Measurements from ENCODE around the gene TENM4.

DNA sequence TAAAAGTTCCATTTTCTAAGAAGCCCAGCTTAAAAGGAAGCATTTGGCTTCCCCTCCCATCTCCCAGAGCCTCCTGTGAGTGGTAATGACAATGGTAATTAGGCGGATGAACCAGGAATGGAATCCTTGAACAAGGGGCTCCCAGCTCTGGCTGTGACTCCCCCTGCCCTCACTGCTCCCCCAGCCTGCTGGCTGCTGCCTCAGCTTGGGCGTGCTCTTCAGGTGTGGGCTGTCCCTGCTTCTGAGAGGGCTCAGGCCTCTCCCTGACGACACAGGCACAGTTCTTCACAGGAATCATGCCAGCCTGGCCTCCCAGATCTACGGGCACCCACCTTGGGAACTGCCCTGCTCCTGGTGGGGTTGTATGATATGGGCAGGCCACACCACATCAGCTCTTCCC, 784.5 kb downstream of the TENM4 start:
- TF ChIP-seq, protein P1, sequence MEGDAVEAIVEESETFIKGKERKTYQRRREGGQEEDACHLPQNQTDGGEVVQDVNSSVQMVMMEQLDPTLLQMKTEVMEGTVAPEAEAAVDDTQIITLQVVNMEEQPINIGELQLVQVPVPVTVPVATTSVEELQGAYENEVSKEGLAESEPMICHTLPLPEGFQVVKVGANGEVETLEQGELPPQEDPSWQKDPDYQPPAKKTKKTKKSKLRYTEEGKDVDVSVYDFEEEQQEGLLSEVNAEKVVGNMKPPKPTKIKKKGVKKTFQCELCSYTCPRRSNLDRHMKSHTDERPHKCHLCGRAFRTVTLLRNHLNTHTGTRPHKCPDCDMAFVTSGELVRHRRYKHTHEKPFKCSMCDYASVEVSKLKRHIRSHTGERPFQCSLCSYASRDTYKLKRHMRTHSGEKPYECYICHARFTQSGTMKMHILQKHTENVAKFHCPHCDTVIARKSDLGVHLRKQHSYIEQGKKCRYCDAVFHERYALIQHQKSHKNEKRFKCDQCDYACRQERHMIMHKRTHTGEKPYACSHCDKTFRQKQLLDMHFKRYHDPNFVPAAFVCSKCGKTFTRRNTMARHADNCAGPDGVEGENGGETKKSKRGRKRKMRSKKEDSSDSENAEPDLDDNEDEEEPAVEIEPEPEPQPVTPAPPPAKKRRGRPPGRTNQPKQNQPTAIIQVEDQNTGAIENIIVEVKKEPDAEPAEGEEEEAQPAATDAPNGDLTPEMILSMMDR (IDR thresholded peaks at IDR 0.05): no peak
- TF ChIP-seq POLR2A (IDR thresholded peaks at IDR 0.05) (no peak), POLR2AphosphoS5 (IDR thresholded peaks at IDR 0.05) (no peak)
